Right renal pelvis (tissue), 4 donors: Measurements from ENCODE around the gene TTC8. TPM values are rescaled to one million over a fixed set of nuclear protein-coding genes. Genes with fewer than 3 reads are reported as not detected.

ENCODE experiments used
- DNase-seq, 4 donors: peaks; one replicate each; pipeline ENCODE4 v3.0.0-alpha.2; 2013; ENCODE audit warnings: low read depth in 4 of 4, low spot score in 3 of 4, missing footprints in 1 of 4
- polyA plus RNA-seq, 4 donors: library from polyadenylated mRNA; unstranded; fragments of 120-200 nt; gene quantifications; one replicate each; pipeline ENCODE4 v1.2.1, GENCODE V29; 2013; ENCODE audit not compliant: insufficient read length in 4 of 4

The TTC8 gene
- polyA plus RNA-seq, 4 donors: 32.2 to 43.5 (median 34.3) TPM

GRCh38 chr14:88863167-88863566 lies 38.7 kb downstream of the TTC8 start:
- no peak for DNase-seq

- no peak for DNase-seq
Measured at GRCh38 chr14:88864198-88864597, 39.7 kb downstream of the TTC8 start.

GRCh38 chr14:88866305-88866704 lies 41.9 kb downstream of the TTC8 start:
- no peak for DNase-seq

GRCh38 chr14:88868558-88869159 lies 44.2 kb downstream of the TTC8 start:
- DNase-seq: peak; percentile 3 to 19 (median 4)

- no peak for DNase-seq
Measured at GRCh38 chr14:88870777-88871176, 46.3 kb downstream of the TTC8 start.

- DNase-seq: no peak
Measured at GRCh38 chr14:88871429-88871828, 47.0 kb downstream of the TTC8 start.

GRCh38 chr14:88872976-88873375 lies 48.5 kb downstream of the TTC8 start:
- DNase-seq: no peak

- no peak for DNase-seq
Measured at GRCh38 chr14:88877192-88877591, 52.7 kb downstream of the TTC8 start.

- DNase-seq: no peak
Measured at GRCh38 chr14:88879022-88879421, 54.6 kb downstream of the TTC8 start.

GRCh38 chr14:88882236-88882635 lies 57.8 kb downstream of the TTC8 start:
- DNase-seq: no peak

GRCh38 chr14:88895116-88895515 lies 70.7 kb downstream of the TTC8 start:
- no peak for DNase-seq

GRCh38 chr14:88901189-88901588 lies 76.7 kb downstream of the TTC8 start:
- DNase-seq: no peak

- no peak for DNase-seq
Measured at GRCh38 chr14:88901991-88902390, 77.5 kb downstream of the TTC8 start.

GRCh38 chr14:88902850-88903249 lies 78.4 kb downstream of the TTC8 start:
- no peak for DNase-seq

GRCh38 chr14:88904206-88904647 lies 79.8 kb downstream of the TTC8 start:
- no peak for DNase-seq

GRCh38 chr14:88904864-88905263 lies 80.4 kb downstream of the TTC8 start:
- no peak for DNase-seq

GRCh38 chr14:88908216-88908615 lies 83.8 kb downstream of the TTC8 start:
- no peak for DNase-seq

- DNase-seq: no peak
Measured at GRCh38 chr14:88910386-88910785, 85.9 kb downstream of the TTC8 start.

GRCh38 chr14:88911809-88912208 lies 87.4 kb downstream of the TTC8 start:
- DNase-seq: no peak

GRCh38 chr14:88914956-88915355 lies 90.5 kb downstream of the TTC8 start:
- no peak for DNase-seq

GRCh38 chr14:88919502-88919901 lies 95.1 kb downstream of the TTC8 start:
- DNase-seq: no peak
